Trophoblast cell (in vitro differentiated cells and primary cell): ENCODE measurements around the gene TBK1.

ENCODE experiments used
- DNase-seq, 2 donors: peaks; one replicate each; pipeline ENCODE4 v3.0.0-alpha.2; 2016
- H2AFZ ChIP-seq: 2 replicates; pipeline ENCODE4 v1.6.1; 2013; ENCODE audit warnings: low read length, moderate library complexity, mild to moderate bottlenecking; ENCODE audit not compliant: insufficient read depth, poor library complexity
- H2AK5ac ChIP-seq: 2 replicates; pipeline ENCODE4 v1.6.1; 2013; ENCODE audit warnings: mild to moderate bottlenecking, low read length
- H2BK120ac ChIP-seq: 2 replicates; pipeline ENCODE4 v1.6.1; 2013; ENCODE audit warnings: low read length, mild to moderate bottlenecking, moderate library complexity; ENCODE audit not compliant: insufficient read depth, poor library complexity
- H2BK12ac ChIP-seq: 2 replicates; pipeline ENCODE4 v1.6.1; 2013; ENCODE audit warnings: mild to moderate bottlenecking, low read length, moderate library complexity
- H2BK5ac ChIP-seq: 2 replicates; pipeline ENCODE4 v1.6.1; 2013; ENCODE audit warnings: low read length, low read depth, moderate library complexity, mild to moderate bottlenecking; ENCODE audit not compliant: poor library complexity
- H3K14ac ChIP-seq: 2 replicates; pipeline ENCODE4 v1.6.1; 2013; ENCODE audit warnings: mild to moderate bottlenecking, low read length
- H3K18ac ChIP-seq: 2 replicates; pipeline ENCODE4 v1.6.1; 2013; ENCODE audit warnings: mild to moderate bottlenecking, low read length
- H3K23ac ChIP-seq: 2 replicates; pipeline ENCODE4 v1.6.1; 2013; ENCODE audit warnings: low read length
- H3K27ac ChIP-seq: 2 replicates; pipeline ENCODE4 v1.5.1; 2013; ENCODE audit warnings: low read depth, mild to moderate bottlenecking, inconsistent platforms, low read length, moderate library complexity
- H3K27me3 ChIP-seq: 2 replicates; pipeline ENCODE4 v1.6.1; 2013; ENCODE audit warnings: inconsistent platforms, mild to moderate bottlenecking, low read length, moderate library complexity; ENCODE audit not compliant: insufficient read depth
- H3K36me3 ChIP-seq, 2 experiments: 1 replicate in 1 of 2; 2 replicates in 1 of 2; pipeline ENCODE4 v1.6.1; 2013; ENCODE audit warnings: low read length in 2 of 2, mild to moderate bottlenecking in 2 of 2, moderate library complexity in 1 of 2; ENCODE audit not compliant: insufficient read depth in 2 of 2, control insufficient read depth in 1 of 2
- H3K4ac ChIP-seq: 2 replicates; pipeline ENCODE4 v1.6.1; 2013; ENCODE audit warnings: low read depth, mild to moderate bottlenecking, low read length, moderate library complexity
- H3K4me1 ChIP-seq, 2 experiments: 1 replicate in 1 of 2; 2 replicates in 1 of 2; pipeline ENCODE4 v1.6.1; 2013; ENCODE audit warnings: low read length in 2 of 2, mild to moderate bottlenecking in 2 of 2, moderate library complexity in 1 of 2; ENCODE audit not compliant: insufficient read depth in 2 of 2, control insufficient read depth in 1 of 2
- H3K4me2 ChIP-seq: 2 replicates; pipeline ENCODE4 v1.6.1; 2013; ENCODE audit warnings: inconsistent platforms, mild to moderate bottlenecking, low read length, moderate library complexity
- H3K4me3 ChIP-seq: 2 replicates; pipeline ENCODE4 v1.5.1; 2013; ENCODE audit warnings: mild to moderate bottlenecking, low read depth, low read length, inconsistent platforms
- H3K79me1 ChIP-seq: one replicate; pipeline ENCODE4 v1.6.1; 2013; ENCODE audit warnings: low read length
- H3K79me2 ChIP-seq: 2 replicates; pipeline ENCODE4 v1.6.1; 2013; ENCODE audit warnings: low read length, mild to moderate bottlenecking; ENCODE audit not compliant: control insufficient read depth, insufficient read depth, poor library complexity
- H3K9ac ChIP-seq: 2 replicates; pipeline ENCODE4 v1.6.1; 2013; ENCODE audit warnings: mild to moderate bottlenecking, low read length
- H3K9me3 ChIP-seq: 2 replicates; pipeline ENCODE4 v1.6.1; 2013; ENCODE audit warnings: low read depth, mild to moderate bottlenecking, control low read depth, inconsistent platforms, low read length; ENCODE audit not compliant: insufficient read depth
- H4K12ac ChIP-seq: 2 replicates; pipeline ENCODE4 v1.6.1; 2013; ENCODE audit warnings: low read depth, mild to moderate bottlenecking, low read length, moderate library complexity
- H4K8ac ChIP-seq: 2 replicates; pipeline ENCODE4 v1.6.1; 2013; ENCODE audit warnings: low read depth, mild to moderate bottlenecking, low read length, moderate library complexity
- H4K91ac ChIP-seq: one replicate; pipeline ENCODE4 v1.6.1; 2013; ENCODE audit warnings: low read depth, mild to moderate bottlenecking, low read length, moderate library complexity
- WGBS: extraction: QIAGEN DNeasy Blood & Tissue Kit; methylation state at CpG from one replicate; pipeline ENCODE4 v1.1.7; 2013; ENCODE audit warnings: missing lambda C conversion rate; ENCODE audit not compliant: insufficient read length, insufficient coverage; ENCODE audit errors: extremely low coverage; 5-methylcytosine and 5-hydroxymethylcytosine counted together

TBK1 gene

DNA sequence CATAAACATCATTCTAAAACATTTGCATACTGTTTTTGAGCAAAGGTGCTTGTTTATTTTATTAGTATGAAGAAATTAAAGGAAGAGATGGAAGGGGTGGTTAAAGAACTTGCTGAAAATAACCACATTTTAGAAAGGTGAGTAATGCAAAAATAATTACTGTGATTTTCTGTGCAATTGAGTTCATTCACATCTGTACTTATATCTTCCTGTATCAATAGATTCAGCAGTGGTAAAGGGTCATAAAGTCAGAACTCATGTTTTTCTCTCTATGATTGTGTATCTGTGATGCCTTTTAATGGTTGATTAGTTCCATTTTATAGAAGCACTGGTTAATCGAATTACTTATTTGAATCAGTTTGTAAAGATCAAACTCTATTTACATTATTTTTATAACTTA, 46.0 kb downstream of the TBK1 start:
- Histone ChIP-seq H2AK5ac (no peak overlapping the region), H4K12ac (no peak overlapping the region), H3K4me1 (no peaks in the 10 kb centered on the region), H3K4ac (no peak overlapping the region), H3K9ac (no peak overlapping the region), H3K79me1 (no peaks in the 10 kb centered on the region), H3K14ac (no peak overlapping the region), H3K18ac (no peak overlapping the region), H2BK5ac (no peak overlapping the region), H3K36me3 (peaks cover 19 to 20% of the 10 kb centered on the region in 2 experiments), H3K4me2 (no peak overlapping the region), H2BK12ac (no peak overlapping the region), H3K79me2 (no peaks in the 10 kb centered on the region), H3K4me3 (no peak overlapping the region), H3K27me3 (no peaks in the 10 kb centered on the region), H3K27ac (no peak overlapping the region), H4K91ac (no peak overlapping the region), H2BK120ac (no peak overlapping the region), H2AFZ (no peak overlapping the region), H4K8ac (no peak overlapping the region), H3K9me3 (no peaks in the 10 kb centered on the region), H3K23ac (no peak overlapping the region)
- no peak for DNase-seq
- no CpG with 5 or more reads among the region's 1 CpG for WGBS

DNA sequence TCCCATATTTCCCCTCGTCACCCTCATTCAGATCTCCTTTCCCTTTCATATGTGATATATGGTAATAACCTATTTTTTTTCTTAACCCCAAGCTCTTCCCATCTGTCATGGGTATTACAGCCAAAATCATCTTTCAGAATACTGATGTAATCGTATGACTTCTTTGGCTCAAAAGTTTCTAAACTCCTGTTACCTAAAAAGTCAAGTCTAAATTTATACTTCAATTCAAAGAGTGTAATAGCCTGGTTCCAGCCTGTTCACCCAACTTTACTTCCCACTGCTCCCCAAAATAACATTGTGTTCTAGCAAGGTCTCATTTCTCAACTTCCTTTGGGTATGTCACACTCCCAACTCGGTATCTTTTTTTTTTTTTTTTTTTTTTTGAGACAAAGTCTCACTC, 48.5 kb downstream of the TBK1 start:
- no peak overlapping the region for H3K27ac ChIP-seq
- H3K4me1 ChIP-seq, result no peaks in the 10 kb centered on the region
- no peak overlapping the region for H3K18ac ChIP-seq
- DNase-seq, result no peak
- no peak overlapping the region for H3K23ac ChIP-seq
- no CpG with 5 or more reads among the region's 3 CpGs for WGBS
- H4K12ac ChIP-seq, result no peak overlapping the region
- no peak overlapping the region for H3K9ac ChIP-seq
- H4K8ac ChIP-seq, result no peak overlapping the region
- no peak overlapping the region for H3K4me2 ChIP-seq
- H3K4ac ChIP-seq, result no peak overlapping the region
- no peaks in the 10 kb centered on the region for H3K79me1 ChIP-seq
- no peak overlapping the region for H2AFZ ChIP-seq
- H3K14ac ChIP-seq, result no peak overlapping the region
- no peak overlapping the region for H4K91ac ChIP-seq
- no peak overlapping the region for H3K4me3 ChIP-seq
- H3K27me3 ChIP-seq, result no peaks in the 10 kb centered on the region
- no peak overlapping the region for H2BK120ac ChIP-seq
- no peaks in the 10 kb centered on the region for H3K79me2 ChIP-seq
- no peak overlapping the region for H2BK5ac ChIP-seq
- no peak overlapping the region for H2AK5ac ChIP-seq
- H3K9me3 ChIP-seq, result no peaks in the 10 kb centered on the region
- H3K36me3 ChIP-seq, result peaks cover 8 to 9% of the 10 kb centered on the region in 2 experiments
- H2BK12ac ChIP-seq, result no peak overlapping the region

DNA sequence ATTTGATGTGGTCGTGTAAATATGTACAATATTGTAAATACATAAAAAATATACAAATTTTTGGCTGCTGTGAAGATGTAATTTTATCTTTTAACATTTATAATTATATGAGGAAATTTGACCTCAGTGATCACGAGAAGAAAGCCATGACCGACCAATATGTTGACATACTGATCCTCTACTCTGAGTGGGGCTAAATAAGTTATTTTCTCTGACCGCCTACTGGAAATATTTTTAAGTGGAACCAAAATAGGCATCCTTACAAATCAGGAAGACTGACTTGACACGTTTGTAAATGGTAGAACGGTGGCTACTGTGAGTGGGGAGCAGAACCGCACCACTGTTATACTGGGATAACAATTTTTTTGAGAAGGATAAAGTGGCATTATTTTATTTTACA, 49.6 kb downstream of the TBK1 start:
- no CpG with 5 or more reads among the region's 7 CpGs for WGBS
- Histone ChIP-seq H3K27me3 (no peaks in the 10 kb centered on the region), H3K4me2 (no peak overlapping the region), H4K12ac (no peak overlapping the region), H3K14ac (no peak overlapping the region), H2BK120ac (no peak overlapping the region), H3K18ac (no peak overlapping the region), H3K27ac (no peak overlapping the region), H3K79me2 (no peaks in the 10 kb centered on the region), H4K8ac (no peak overlapping the region), H3K79me1 (no peaks in the 10 kb centered on the region), H3K9ac (no peak overlapping the region), H2BK5ac (no peak overlapping the region), H3K4me1 (no peaks in the 10 kb centered on the region), H3K36me3 (peaks cover 7 to 9% of the 10 kb centered on the region in 2 experiments), H3K9me3 (no peaks in the 10 kb centered on the region), H3K4ac (no peak overlapping the region), H2AFZ (no peak overlapping the region), H2BK12ac (no peak overlapping the region), H2AK5ac (no peak overlapping the region), H3K4me3 (no peak overlapping the region), H3K23ac (no peak overlapping the region), H4K91ac (no peak overlapping the region)
- DNase-seq, result no peak

DNA sequence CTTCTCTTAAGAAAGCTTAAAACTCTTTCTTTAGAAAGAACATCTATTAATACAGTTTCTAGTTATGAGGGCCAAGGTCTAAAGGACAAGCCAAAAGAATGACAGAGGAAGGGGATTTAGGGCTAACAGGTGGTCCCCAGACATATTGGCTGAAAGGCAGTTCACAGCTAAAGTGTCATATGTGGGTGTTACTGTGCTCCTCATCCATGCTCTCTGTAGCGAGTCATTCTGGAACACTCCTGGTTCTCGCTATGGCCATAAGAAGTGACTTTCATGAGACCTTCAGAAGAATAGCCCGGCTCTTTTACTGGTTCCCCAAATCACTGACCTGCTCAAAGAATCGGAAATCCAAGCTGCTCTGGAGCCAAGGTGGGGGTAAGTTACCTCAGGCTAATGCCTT, 55.0 kb downstream of the TBK1 start:
- Histone ChIP-seq H3K23ac (no peak overlapping the region), H3K18ac (no peak overlapping the region), H4K91ac (no peak overlapping the region), H3K14ac (no peak overlapping the region), H3K27ac (no peak overlapping the region), H4K8ac (no peak overlapping the region), H2BK120ac (no peak overlapping the region), H2BK5ac (no peak overlapping the region), H3K4me1 (no peaks in the 10 kb centered on the region), H3K4me2 (no peak overlapping the region), H2BK12ac (no peak overlapping the region), H3K9me3 (no peaks in the 10 kb centered on the region), H3K9ac (no peak overlapping the region), H3K4me3 (no peak overlapping the region), H2AFZ (no peak overlapping the region), H3K27me3 (no peaks in the 10 kb centered on the region), H3K4ac (no peak overlapping the region), H3K79me2 (no peaks in the 10 kb centered on the region), H3K79me1 (no peaks in the 10 kb centered on the region), H3K36me3 (no peaks in the 10 kb centered on the region), H4K12ac (no peak overlapping the region), H2AK5ac (no peak overlapping the region)
- DNase-seq, result no peak
- no CpG with 5 or more reads among the region's 4 CpGs for WGBS
